ENCODE results near the gene LRRC4C.

Gene LRRC4C

DNA sequence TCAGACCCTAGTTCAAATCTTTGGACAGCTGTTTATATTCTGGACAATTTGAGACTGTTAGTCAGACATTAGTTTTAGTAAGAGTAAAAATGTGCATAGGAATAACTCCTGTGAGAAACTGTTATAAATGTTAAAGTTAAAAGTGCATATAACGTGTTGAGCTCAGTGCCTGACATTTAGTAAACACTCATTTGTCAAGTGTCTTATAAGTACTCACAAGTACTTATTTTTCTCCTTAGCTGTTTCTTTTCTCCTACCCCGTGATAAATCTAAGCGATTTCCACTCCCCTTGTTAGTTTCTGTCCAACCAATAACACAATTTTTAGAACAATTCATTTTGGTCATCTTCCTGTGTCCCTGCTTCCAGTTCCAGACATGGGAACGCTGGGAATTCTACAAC, 59.3 kb downstream of the LRRC4C start:
- TF ChIP-seq, protein P1, sequence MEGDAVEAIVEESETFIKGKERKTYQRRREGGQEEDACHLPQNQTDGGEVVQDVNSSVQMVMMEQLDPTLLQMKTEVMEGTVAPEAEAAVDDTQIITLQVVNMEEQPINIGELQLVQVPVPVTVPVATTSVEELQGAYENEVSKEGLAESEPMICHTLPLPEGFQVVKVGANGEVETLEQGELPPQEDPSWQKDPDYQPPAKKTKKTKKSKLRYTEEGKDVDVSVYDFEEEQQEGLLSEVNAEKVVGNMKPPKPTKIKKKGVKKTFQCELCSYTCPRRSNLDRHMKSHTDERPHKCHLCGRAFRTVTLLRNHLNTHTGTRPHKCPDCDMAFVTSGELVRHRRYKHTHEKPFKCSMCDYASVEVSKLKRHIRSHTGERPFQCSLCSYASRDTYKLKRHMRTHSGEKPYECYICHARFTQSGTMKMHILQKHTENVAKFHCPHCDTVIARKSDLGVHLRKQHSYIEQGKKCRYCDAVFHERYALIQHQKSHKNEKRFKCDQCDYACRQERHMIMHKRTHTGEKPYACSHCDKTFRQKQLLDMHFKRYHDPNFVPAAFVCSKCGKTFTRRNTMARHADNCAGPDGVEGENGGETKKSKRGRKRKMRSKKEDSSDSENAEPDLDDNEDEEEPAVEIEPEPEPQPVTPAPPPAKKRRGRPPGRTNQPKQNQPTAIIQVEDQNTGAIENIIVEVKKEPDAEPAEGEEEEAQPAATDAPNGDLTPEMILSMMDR (IDR thresholded peaks at IDR 0.05; ENCODE audit: insufficient read depth, missing control alignments), result no peak
- DNase-seq (ENCODE audit: insufficient read length, low spot score) (no peak), FAIRE-seq (no peak)

DNA sequence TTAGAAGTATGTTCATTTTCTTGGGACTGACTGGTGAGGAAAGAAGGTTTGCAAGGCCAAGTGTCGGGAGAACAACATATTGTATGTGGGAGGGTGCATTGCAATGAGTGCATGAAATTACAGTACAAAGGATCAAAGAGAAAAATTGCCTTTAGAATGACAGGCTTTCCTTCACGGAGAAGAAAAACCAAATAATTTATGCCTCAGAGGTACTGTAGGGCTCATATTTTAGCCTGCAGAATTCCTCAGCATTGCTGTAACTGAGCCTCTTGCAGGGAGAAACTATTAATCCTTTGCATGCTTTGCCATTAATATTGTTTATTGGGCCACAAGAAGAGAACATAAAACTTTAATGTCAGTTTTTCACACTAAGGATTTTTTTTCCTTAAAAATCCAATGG, 60.1 kb downstream of the LRRC4C start:
- DNase-seq (ENCODE audit: insufficient read length, low spot score), result no peak
- TF ChIP-seq, protein P1 (IDR thresholded peaks at IDR 0.05; ENCODE audit: insufficient read depth, missing control alignments), result no peak
- no peak for FAIRE-seq

DNA sequence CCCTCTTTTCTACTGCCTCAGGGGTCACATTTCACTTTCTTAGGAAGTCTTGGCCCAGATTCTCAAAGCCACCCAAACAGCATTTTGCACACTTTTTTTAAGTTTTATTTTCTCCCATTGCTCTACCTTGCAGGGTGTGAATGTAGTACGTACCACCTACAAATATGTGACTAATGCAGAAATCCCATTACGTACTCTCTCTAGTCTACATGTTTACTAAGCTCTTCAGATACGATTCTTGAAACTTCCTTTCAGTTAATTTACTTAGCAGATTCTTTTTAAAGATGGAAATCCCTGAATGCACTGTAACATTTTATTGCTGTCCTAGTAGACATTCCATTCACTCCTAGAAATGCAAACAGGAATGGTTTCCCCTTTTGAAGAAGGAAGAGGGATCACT, 61.3 kb downstream of the LRRC4C start:
- DNase-seq (ENCODE audit: insufficient read length, low spot score) (no peak), FAIRE-seq (no peak)
- TF ChIP-seq, protein P1 (IDR thresholded peaks at IDR 0.05; ENCODE audit: insufficient read depth, missing control alignments), result no peak

DNA sequence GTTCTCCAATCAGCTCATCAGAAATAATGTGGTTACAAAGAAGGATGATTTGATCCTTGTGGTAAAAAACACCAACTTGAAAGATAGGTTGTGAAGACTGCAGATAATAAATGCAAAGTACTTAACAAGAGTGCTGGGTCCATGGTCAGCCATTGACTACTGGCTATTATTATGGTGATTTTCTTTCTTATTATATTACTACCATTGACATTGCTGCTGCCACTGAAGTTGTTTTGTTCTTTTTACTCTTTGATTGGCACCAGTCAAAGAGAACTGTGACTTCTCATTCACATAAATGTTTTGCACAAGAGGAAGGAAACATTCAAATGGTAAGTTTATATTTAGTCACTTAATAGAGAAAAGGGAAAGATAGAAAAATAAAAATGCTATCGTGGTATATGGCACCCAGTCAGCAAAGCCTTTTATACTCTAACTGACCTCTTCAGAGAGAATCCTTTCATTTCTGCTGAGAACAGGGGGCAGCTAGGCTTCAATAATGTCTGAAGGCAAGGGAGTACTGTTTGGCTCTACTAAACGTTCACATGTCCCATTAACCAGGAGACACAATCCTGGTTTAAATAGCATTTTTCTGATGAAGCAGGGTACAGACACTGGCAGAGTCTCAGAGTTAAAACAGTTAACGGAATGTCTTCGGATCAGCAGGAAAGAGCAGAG, 64.8 kb downstream of the LRRC4C start:
- DNase-seq (ENCODE audit: insufficient read length, low spot score), result no peak
- TF ChIP-seq, protein P1 (IDR thresholded peaks at IDR 0.05; ENCODE audit: insufficient read depth, missing control alignments), result no peak
- no peak for FAIRE-seq

DNA sequence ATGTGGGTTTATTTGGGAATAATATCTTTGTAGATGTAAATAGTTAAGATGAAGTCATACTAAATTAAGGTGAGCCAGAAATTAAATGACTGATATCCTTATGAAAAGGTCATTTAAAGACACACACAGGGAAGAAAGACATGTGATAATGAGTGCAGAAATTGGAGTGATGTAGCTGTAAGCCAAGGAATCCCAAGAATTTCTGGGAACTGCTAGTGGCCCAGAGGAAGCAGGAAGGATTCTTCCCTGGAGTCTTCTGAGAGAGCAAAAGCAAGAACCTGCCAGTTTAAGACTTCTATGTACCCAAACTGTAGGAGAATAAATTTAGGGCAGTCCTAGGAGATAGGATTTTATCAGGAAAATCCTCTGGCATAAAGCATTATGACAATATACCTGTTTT, 66.9 kb downstream of the LRRC4C start:
- TF ChIP-seq, protein P1 (IDR thresholded peaks at IDR 0.05; ENCODE audit: insufficient read depth, missing control alignments), result no peak
- FAIRE-seq, result no peak
- DNase-seq (ENCODE audit: insufficient read length, low spot score), result no peak

DNA sequence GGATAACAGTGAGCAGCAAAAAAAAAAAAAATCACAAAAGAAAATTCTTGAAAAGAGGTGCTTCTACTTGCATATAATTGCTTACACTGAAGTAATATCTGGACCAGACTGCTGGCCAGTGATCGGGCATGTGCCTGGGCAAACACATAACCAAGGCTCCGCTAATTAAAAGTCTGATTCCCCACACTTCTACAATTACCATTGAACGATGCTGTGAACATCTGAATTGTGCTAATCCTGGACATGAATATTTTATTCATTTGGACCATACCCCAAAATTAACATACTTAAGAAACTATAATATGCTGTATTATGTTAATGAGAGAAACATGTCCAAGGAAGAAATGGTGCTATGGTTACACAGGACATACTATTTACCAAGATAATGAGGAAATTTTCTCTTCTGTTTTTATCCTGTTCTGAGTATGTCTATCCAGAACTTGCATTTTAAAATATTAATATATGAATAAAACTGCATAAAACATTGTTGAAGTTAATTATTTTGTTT, 69.8 kb downstream of the LRRC4C start:
- TF ChIP-seq, protein P1 (IDR thresholded peaks at IDR 0.05; ENCODE audit: insufficient read depth, missing control alignments), result no peak
- FAIRE-seq, result no peak
- DNase-seq (ENCODE audit: insufficient read length, low spot score), result no peak

DNA sequence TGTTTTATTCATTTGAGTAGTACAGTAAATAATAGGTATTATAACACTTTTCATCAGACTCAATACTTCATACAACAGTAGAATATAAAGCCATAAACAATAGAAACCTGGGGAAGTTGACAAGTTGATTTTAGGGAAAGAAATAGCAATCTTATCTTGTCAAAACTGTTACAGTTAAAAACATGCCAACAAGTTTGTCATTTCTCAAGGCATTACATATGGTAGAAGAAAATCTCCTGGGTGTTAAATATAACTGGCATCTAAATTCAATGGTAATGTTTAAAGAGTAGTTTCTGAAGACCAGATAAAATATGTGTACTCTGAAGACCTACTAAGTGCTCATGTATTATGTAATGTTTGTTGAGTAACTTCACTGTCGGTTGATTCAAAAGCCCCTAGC, 75.1 kb downstream of the LRRC4C start:
- FAIRE-seq, result no peak
- DNase-seq (ENCODE audit: insufficient read length, low spot score), result no peak
- TF ChIP-seq, protein P1 (IDR thresholded peaks at IDR 0.05; ENCODE audit: insufficient read depth, missing control alignments), result no peak

Data from D721Med (cell line).